Esophagus muscularis mucosa (tissue), 4 donors: ENCODE measurements around the gene ZNF789. TPM values are rescaled to one million over a fixed set of nuclear protein-coding genes. Genes with fewer than 3 reads are reported as not detected.

Experiments used
- DNase-seq: peaks from one replicate; pipeline ENCODE4 v3.0.0-alpha.2; 2017; ENCODE audit errors: extremely low spot score
- H3K27ac ChIP-seq, 4 donors: fragments of 200-600 bp; sonication (generic); replicated peaks in 1 of 4; 1 replicate in 3 of 4; 2 replicates in 1 of 4; pipeline ENCODE4 v1.5.1; 2016 to 2019; ENCODE audit warnings: mild to moderate bottlenecking in 1 of 4
- H3K27me3 ChIP-seq, 4 donors: fragments of 200-600 bp; sonication (generic); one replicate each; pipeline versions ENCODE4 v1.5.1 to v1.6.0; 2016 to 2019
- H3K36me3 ChIP-seq, 4 donors: fragments of 200-600 bp; sonication (generic); one replicate each; pipeline ENCODE4 v1.5.1; 2016 to 2019
- H3K4me1 ChIP-seq, 4 donors: fragments of 200-600 bp; sonication (generic); one replicate each; pipeline ENCODE4 v1.5.1; 2016 to 2019
- H3K4me3 ChIP-seq, 4 donors: fragments of 200-600 bp; sonication (generic); 1 replicate in 2 of 4; 2 replicates in 2 of 4; pipeline ENCODE4 v1.5.1; 2016 to 2019; ENCODE audit warnings: mild to moderate bottlenecking in 4 of 4, moderate library complexity in 1 of 4
- H3K9me3 ChIP-seq, 4 donors: fragments of 200-600 bp; sonication (generic); 1 replicate in 3 of 4; 2 replicates in 1 of 4; pipeline ENCODE4 v1.5.1; 2016 to 2019
- EP300 ChIP-seq: sonication (generic); formaldehyde crosslinking; IDR thresholded peaks from one replicate; pipeline ENCODE4 v1.6.1; 2017; ENCODE audit warnings: antibody characterized with exemption
- POLR2A ChIP-seq: fragments of 450-650 bp; IDR thresholded peaks from one replicate; pipeline ENCODE4 v1.6.1; 2017; ENCODE audit warnings: antibody characterized with exemption, moderate library complexity, mild to moderate bottlenecking, low read depth
- POLR2AphosphoS5 ChIP-seq, 2 donors: sonication (generic); formaldehyde crosslinking; IDR thresholded peaks; one replicate each; pipeline ENCODE4 v1.6.1; 2017; ENCODE audit warnings: antibody characterized with exemption in 2 of 2
- WGBS: methylation state at CpG from one replicate; pipeline ENCODE4 v1.1.5; 2018; 5-methylcytosine and 5-hydroxymethylcytosine counted together
- intact Hi-C: fragments of 100-400 bp; cut with DNase I; formaldehyde crosslinking; loops from one replicate; pipeline ENCODE4 v1.15.1; 2023
- total RNA-seq, 4 donors: library from RNA; depleted of rRNA; stranded (reverse); fragments of >200 nt; gene quantifications; one replicate each; pipeline versions ENCODE4 v1.1.0 to v1.2.1, GENCODE V29; 2016
- TF ChIP-seq, protein P1 (sequence below), 3 experiments: fragments of 200-600 bp in 2 of 3; fragments of 450-650 bp in 1 of 3; sonication (generic) in 2 of 3; IDR thresholded peaks; one replicate each; pipeline ENCODE4 v1.5.1; 2017 to 2019; ENCODE audit warnings: antibody characterized with exemption in 3 of 3, mild to moderate bottlenecking in 2 of 3, moderate library complexity in 1 of 3

The ZNF789 gene
- total RNA-seq, 4 donors from 2014 or later: 2.5 to 6.2 (median 3.0) TPM

DNA sequence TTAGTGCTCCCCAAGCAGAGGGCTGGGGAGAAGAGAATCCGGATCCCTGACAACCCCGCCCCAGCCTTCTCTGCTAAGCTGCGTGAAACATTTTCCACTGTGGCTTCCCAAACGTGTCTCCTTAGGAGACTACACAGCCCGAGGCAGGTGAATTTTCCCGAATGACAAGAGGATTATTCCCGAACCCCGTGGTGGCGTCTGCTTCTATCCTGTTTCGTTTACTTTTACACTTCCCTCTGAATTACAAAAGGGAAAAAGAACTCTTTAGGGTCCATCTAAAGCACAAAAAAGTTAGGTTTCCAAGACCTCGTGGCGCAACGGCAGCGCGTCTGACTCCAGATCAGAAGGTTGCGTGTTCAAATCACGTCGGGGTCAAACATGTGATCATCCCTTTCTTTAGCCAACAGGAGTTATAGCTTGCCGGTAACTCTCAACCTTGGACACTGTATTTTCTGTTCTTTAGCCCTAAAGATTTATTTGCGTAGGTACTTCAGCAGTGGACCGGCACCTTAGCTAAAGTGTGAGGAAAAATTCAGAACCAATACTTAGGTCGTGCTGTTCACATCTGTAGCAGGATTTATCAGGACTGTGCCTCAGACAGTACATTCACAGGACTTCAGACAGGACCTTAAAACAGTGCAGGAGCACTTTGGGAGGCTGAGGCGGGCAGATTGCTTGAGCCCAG, 3.2 kb upstream of the ZNF789 start:
- Histone ChIP-seq H3K36me3 (peaks cover 0 to under 1% (median 0%) of the 10 kb centered on the region in 4 donors), H3K4me3 (peak overlapping the region; percentile 8 to 39 (median 22)), H3K27ac (peak overlapping the region; percentile 10 to 55 (median 27)), H3K4me1 (peaks cover 36 to 45% (median 41%) of the 10 kb centered on the region in 4 donors), H3K27me3 (no peaks in the 10 kb centered on the region), H3K9me3 (no peaks in the 10 kb centered on the region)
- no peak for TF ChIP-seq EP300
- no peak for TF ChIP-seq POLR2A
- TF ChIP-seq, protein P1, sequence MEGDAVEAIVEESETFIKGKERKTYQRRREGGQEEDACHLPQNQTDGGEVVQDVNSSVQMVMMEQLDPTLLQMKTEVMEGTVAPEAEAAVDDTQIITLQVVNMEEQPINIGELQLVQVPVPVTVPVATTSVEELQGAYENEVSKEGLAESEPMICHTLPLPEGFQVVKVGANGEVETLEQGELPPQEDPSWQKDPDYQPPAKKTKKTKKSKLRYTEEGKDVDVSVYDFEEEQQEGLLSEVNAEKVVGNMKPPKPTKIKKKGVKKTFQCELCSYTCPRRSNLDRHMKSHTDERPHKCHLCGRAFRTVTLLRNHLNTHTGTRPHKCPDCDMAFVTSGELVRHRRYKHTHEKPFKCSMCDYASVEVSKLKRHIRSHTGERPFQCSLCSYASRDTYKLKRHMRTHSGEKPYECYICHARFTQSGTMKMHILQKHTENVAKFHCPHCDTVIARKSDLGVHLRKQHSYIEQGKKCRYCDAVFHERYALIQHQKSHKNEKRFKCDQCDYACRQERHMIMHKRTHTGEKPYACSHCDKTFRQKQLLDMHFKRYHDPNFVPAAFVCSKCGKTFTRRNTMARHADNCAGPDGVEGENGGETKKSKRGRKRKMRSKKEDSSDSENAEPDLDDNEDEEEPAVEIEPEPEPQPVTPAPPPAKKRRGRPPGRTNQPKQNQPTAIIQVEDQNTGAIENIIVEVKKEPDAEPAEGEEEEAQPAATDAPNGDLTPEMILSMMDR (IDR thresholded peaks at IDR 0.05): no peak
- no peak for TF ChIP-seq POLR2AphosphoS5 (IDR thresholded peaks at IDR 0.05)
- intact Hi-C loops: no loop called here
- no peak for DNase-seq
- 37% methylated on average over 22 of the region's 23 CpGs for WGBS

DNA sequence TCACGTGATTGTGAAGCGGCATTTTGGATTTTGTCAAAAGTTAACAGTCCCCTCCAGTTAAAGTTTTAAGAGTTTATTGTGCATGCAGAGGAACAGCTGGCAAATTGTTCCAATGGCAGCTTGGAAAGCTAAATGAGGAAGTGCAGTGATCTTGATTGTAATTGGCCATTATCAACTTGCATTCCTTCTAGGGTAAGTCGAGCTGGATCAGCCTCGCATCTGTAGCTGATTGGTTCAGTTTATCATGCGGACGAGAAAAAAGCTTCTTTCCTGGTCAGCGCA, 566 bp downstream of the ZNF789 start:
- intact Hi-C loops: loop anchor here (2.0 kb wide), 1 partner anchor 26 kb away; no protein-coding TSS in a partner anchor
- Histone ChIP-seq H3K4me1 (peaks cover 21 to 29% (median 26%) of the 10 kb centered on the region in 4 donors), H3K27me3 (no peaks in the 10 kb centered on the region), H3K4me3 (peak overlapping the region; percentile 64 to 89 (median 82)), H3K27ac (peak overlapping the region; percentile 90 to 93 (median 91)), H3K36me3 (peaks cover 0 to 2% (median under 1%) of the 10 kb centered on the region in 4 donors), H3K9me3 (no peaks in the 10 kb centered on the region)
- TF ChIP-seq POLR2AphosphoS5 (IDR thresholded peaks at IDR 0.05) (no peak), POLR2A (no peak), EP300 (no peak)
- TF ChIP-seq, protein P1 (IDR thresholded peaks at IDR 0.05): no peak
- WGBS: 1% methylated on average over 7 of the region's 7 CpGs
- no peak for DNase-seq

DNA sequence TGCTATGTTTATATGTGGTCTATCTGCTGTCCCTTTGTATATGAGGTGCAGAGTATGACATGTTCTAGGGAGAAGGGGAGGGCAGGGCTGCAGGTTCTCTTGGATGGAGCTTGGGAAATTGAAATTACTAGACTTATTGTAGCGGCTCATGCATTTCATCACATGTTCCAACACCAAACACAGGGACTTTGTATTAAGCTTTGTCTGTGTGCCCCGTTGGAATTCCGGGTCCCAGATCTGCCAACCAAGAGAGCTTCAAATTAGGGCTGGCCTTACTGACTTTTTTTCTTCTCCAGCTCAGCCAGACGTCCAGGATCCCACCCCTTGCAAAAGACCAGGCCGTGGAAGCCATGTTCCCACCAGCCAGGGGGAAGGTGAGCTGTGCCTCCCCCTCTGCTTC, 3.4 kb downstream of the ZNF789 start:
- intact Hi-C loops: no loop called here
- DNase-seq: no peak
- H3K36me3 ChIP-seq: peaks cover 0 to 22% (median 16%) of the 10 kb centered on the region in 4 donors
- no peak overlapping the region for H3K27ac ChIP-seq
- peaks cover 25 to 40% (median 34%) of the 10 kb centered on the region in 4 donors for H3K4me1 ChIP-seq
- H3K4me3 ChIP-seq: no peak overlapping the region
- no peaks in the 10 kb centered on the region for H3K9me3 ChIP-seq
- no peaks in the 10 kb centered on the region for H3K27me3 ChIP-seq
- TF ChIP-seq EP300: no peak
- TF ChIP-seq, protein P1 (IDR thresholded peaks at IDR 0.05): no peak
- TF ChIP-seq POLR2A: no peak
- WGBS: 68% methylated on average over 5 of the region's 5 CpGs

DNA sequence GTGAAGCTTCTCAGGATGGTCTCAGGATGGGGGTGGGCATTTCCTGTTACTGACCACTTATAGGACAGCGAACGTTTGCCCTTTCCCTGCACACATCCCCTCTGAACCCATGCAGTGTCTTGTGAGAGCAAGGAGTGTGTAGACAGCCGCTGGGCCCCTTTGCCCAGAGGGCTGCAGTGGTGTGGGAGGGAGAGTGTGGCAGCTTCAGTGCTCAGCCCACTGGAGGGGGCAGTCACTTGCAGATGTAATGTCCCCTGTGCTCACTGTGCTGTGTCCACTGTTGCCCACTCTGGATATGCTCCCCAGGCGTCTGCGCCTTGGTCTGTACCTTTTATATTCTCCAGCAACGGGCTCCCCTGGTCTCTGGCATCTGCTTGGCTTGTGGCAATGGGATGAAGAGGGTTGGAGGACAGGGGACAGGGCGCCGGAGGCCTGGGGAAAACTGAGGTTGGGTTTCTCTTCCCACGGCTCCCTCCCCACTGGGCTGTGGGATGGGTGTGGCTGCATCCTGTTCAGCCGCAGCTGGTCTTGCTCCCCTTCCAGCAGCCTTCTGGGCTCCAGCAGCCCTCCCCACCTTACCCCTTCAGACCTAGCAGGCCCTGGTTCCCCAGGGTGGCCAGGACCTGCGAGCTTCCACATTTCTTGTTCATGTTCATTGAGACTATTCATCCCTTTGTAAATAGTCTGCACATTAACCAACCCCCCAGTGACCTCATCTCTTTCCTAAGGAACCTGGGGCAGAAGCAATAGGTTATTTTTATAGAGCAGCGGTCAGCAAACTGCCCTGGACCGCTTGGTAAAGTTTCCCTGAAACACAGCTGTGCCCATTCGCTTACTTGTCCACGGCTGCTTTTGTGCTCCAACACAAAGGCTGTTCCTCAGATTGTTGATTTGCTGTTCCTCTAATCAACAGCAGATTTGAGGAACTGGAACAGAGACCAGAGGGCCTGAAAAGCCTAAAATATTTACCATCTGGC, 6.1 kb downstream of the ZNF789 start:
- Histone ChIP-seq H3K4me3 (no peak overlapping the region), H3K9me3 (no peaks in the 10 kb centered on the region), H3K36me3 (peaks cover 0 to 30% (median 22%) of the 10 kb centered on the region in 4 donors), H3K4me1 (peaks cover 11 to 21% (median 15%) of the 10 kb centered on the region in 4 donors), H3K27me3 (no peaks in the 10 kb centered on the region), H3K27ac (peak overlapping the region in 2 of 4 donors; percentile 0 to 24)
- intact Hi-C loops: no loop called here
- no peak for TF ChIP-seq EP300
- TF ChIP-seq, protein P1 (IDR thresholded peaks at IDR 0.05): no peak
- TF ChIP-seq POLR2AphosphoS5 (IDR thresholded peaks at IDR 0.05): no peak
- TF ChIP-seq POLR2A: no peak
- WGBS: 60% methylated on average over 13 of the region's 15 CpGs
- no peak for DNase-seq
